Common myeloid progenitor, CD34-positive (primary cell): Measurements from ENCODE around the gene EXD3.

ENCODE experiments used
- CTCF ChIA-PET: fragments of 350-600 bp; sonication (Branson Sonifier 250); formaldehyde crosslinking; loops from one replicate; lab custom pipeline; 2021; ENCODE audit warnings: antibody characterized with exemption; lab: Charles Lee
- POLR2A ChIA-PET: fragments of 350-600 bp; sonication (Branson Sonifier 250); formaldehyde crosslinking; loops from one replicate; lab custom pipeline; 2021; ENCODE audit warnings: antibody characterized with exemption; lab: Charles Lee
- DNase-seq, 3 donors: peaks; one replicate each; pipeline versions ENCODE4 v3.0.0 to v3.0.0-alpha.2; 2013
- H3K27ac ChIP-seq, 2 experiments: 1 replicate in 1 of 2; 2 replicates in 1 of 2; pipeline ENCODE4 v1.7.0; 2013; ENCODE audit warnings: inconsistent platforms in 2 of 2, low read length in 2 of 2, mild to moderate bottlenecking in 2 of 2, low read depth in 1 of 2, moderate library complexity in 1 of 2; ENCODE audit not compliant: severe bottlenecking in 2 of 2, insufficient read depth in 1 of 2, poor library complexity in 1 of 2
- H3K27me3 ChIP-seq, 5 experiments: replicated peaks in 2 of 5; 1 replicate in 3 of 5; 2 replicates in 2 of 5; pipeline versions ENCODE4 v1.6.1 to v1.7.0; 2013; ENCODE audit warnings: low read length in 4 of 5, mild to moderate bottlenecking in 2 of 5, moderate library complexity in 2 of 5, inconsistent platforms in 1 of 5; ENCODE audit not compliant: insufficient read depth in 5 of 5, control insufficient read depth in 4 of 5
- H3K36me3 ChIP-seq, 4 experiments: 1 replicate in 2 of 4; 2 replicates in 2 of 4; pipeline versions ENCODE4 v1.6.1 to v1.7.0; 2013; ENCODE audit warnings: low read length in 3 of 4, control low read depth in 1 of 4, mild to moderate bottlenecking in 1 of 4; ENCODE audit not compliant: control insufficient read depth in 4 of 4, insufficient read depth in 4 of 4
- H3K4me1 ChIP-seq, 4 experiments: 1 replicate in 3 of 4; 2 replicates in 1 of 4; pipeline versions ENCODE4 v1.6.1 to v1.7.1; 2013; ENCODE audit warnings: low read length in 3 of 4, mild to moderate bottlenecking in 3 of 4, control low read depth in 1 of 4, inconsistent platforms in 1 of 4, moderate library complexity in 1 of 4; ENCODE audit not compliant: control insufficient read depth in 4 of 4, insufficient read depth in 4 of 4; ENCODE audit errors: control extremely low read depth in 1 of 4
- H3K4me3 ChIP-seq, 7 experiments: 1 replicate in 4 of 7; 2 replicates in 3 of 7; pipeline versions ENCODE4 v1.5.1 to v1.7.0; 2013; ENCODE audit warnings: mild to moderate bottlenecking in 7 of 7, low read length in 6 of 7, moderate library complexity in 6 of 7, inconsistent platforms in 2 of 7, low read depth in 2 of 7, control low read depth in 1 of 7; ENCODE audit not compliant: insufficient read depth in 4 of 7, control insufficient read depth in 1 of 7; ENCODE audit errors: extremely low read depth in 1 of 7
- H3K9me3 ChIP-seq, 5 experiments: 1 replicate in 4 of 5; 2 replicates in 1 of 5; pipeline versions ENCODE4 v1.6.1 to v1.7.1; 2013; ENCODE audit warnings: low read length in 4 of 5, mild to moderate bottlenecking in 2 of 5, inconsistent platforms in 1 of 5, low read depth in 1 of 5, moderate library complexity in 1 of 5; ENCODE audit not compliant: control insufficient read depth in 4 of 5, insufficient read depth in 2 of 5; ENCODE audit errors: control extremely low read depth in 1 of 5
- WGBS: methylation state at CpG from one replicate; pipeline ENCODE4 v1.1.5; 2013; ENCODE audit not compliant: insufficient coverage; 5-methylcytosine and 5-hydroxymethylcytosine counted together

Gene EXD3

DNA sequence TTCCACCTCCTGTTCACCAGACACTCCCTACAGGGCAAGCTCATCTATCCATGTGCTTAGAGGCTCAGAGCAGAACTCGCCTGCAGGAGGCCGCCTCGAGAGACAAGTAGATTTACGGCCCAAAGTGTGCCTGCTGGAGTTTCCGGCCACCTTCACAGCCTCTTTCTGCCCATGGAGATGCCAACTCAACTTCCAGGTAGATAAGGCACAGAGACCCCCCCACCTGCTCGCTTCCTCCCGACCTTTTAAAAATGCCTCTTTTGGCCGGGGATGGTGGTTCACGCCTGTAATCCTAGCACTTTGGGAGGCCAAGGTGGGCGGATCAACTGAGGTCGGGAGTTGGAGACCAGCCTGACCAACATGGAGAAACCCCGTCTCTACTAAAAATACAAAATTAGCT is 46.6 kb downstream of the EXD3 start:
- DNase-seq: no peak

DNA sequence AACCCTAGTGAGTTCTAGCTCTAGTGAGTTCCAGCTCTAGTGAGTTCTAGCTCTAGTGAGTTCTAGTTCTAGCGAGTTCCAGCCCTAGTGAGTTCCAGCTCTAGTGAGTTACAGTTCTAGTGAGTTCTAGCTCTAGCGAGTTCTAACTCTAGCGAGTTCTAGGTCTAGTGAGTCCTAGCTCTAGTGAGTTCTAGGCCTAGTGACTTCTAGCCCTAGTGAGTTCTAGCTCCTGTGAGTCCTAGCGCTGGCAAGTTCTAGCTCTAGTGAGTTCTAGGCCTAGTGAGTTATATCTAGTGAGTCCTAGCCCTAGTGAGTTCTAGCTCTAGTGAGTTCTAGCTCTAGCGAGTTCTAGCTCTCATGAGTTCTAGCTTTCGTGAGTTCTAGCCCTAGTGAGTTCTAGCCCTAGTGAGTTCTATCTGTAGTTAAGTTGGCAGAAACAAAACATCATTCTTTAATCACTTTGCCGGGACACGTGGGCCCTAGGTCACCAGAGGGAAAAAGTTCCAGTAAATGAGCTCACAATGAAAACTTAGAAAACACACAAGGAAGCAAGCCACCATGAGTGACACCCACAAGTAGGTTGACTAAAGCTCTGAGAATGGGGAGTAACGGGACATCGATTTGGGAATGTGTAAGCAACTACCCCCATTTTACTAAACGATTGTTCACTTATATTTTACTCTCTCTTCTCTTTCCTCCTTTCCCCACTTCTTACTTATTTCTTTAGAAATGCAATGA is 47.5 kb downstream of the EXD3 start:
- no peak overlapping the region for H3K4me3 ChIP-seq
- DNase-seq: no peak
- 99% methylated on average over 9 of the region's 11 CpGs for WGBS
- H3K36me3 ChIP-seq: peaks cover 0 to 5% (median 1%) of the 10 kb centered on the region in 4 experiments
- H3K4me1 ChIP-seq: no peaks in the 10 kb centered on the region
- ChIA-PET POLR2A (no interaction called here), CTCF (no interaction called here)
- H3K27ac ChIP-seq: no peak overlapping the region
- H3K9me3 ChIP-seq: peaks cover 0 to 9% (median 3%) of the 10 kb centered on the region in 5 experiments
- no peaks in the 10 kb centered on the region for H3K27me3 ChIP-seq

More for the DNA sequence above, 46.6 kb downstream of the EXD3 start:
- POLR2A ChIA-PET: no interaction called here
- Histone ChIP-seq H3K9me3 (peaks cover 0 to 9% (median 3%) of the 10 kb centered on the region in 5 experiments), H3K4me1 (no peaks in the 10 kb centered on the region), H3K4me3 (no peak overlapping the region), H3K36me3 (peaks cover 0 to 5% (median 1%) of the 10 kb centered on the region in 4 experiments), H3K27ac (no peak overlapping the region), H3K27me3 (no peaks in the 10 kb centered on the region)
- WGBS: 87% methylated on average over 9 of the region's 12 CpGs
- CTCF ChIA-PET: no interaction called here

DNA sequence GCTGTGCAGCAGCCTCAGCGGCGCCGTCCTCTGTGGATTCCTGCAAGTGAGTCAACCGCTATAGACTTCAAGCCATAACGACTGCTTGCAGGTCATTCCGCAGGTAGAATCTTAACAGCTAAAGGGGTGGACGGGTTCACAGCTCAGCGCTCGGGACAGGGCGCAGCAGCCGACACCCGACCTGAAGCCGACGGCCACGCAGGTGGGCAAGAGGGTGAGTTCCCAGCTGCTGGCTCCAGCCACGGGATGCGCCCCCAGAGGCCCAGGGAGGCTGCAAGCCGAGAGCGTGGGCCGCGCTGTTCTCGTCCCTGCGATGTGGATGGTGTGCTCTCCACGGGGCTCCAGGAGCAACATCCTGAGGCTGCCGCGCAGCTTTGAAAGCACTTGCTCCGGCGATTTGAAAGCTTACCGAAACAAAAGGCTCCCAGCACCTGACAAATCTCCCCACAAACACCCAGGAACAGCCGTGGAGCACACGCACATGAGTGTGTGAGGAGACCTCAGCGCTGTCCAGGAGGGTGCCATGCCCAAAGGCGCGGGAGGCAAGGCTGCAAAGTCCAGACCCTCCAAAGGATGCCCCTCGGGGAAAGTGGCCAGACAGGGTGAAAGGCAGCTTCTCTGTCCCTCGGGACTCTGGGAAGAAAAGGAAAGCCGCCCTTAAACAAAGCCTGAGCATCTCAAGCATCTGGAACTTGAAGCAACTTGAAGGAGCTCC is 48.7 kb downstream of the EXD3 start:
- CTCF ChIA-PET: no interaction called here
- Histone ChIP-seq H3K27me3 (no peaks in the 10 kb centered on the region), H3K36me3 (peaks cover 0 to 2% (median under 1%) of the 10 kb centered on the region in 4 experiments), H3K4me1 (no peaks in the 10 kb centered on the region), H3K4me3 (no peak overlapping the region), H3K27ac (no peak overlapping the region), H3K9me3 (peaks cover 0 to 3% (median 2%) of the 10 kb centered on the region in 5 experiments)
- DNase-seq: no peak
- POLR2A ChIA-PET: no interaction called here
- 96% methylated on average over 30 of the region's 37 CpGs for WGBS

DNA sequence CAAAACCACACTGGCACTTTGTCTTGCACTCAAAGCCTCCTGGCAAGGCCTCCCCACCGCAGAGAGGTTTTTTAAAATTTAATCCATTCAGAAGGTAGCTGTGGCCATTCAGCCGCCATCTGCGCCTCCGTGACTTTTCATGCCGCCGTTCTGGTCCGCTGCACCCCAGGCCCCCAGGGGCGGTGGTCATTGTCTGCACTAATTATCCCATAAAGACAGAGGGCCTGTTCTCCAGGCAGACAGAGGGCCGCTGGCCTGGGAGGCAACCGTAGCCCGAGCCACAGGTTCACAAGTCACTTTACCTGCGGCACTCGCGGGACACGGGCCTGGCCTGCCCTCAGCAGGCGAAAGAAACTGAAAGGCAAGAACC is 49.4 kb downstream of the EXD3 start:
- WGBS: 98% methylated on average over 16 of the region's 16 CpGs
- Histone ChIP-seq H3K27me3 (no peaks in the 10 kb centered on the region), H3K36me3 (peaks cover 0 to 2% (median 0%) of the 10 kb centered on the region in 4 experiments), H3K9me3 (peaks cover 0 to 3% (median 0%) of the 10 kb centered on the region in 5 experiments), H3K4me3 (no peak overlapping the region), H3K27ac (no peak overlapping the region), H3K4me1 (no peaks in the 10 kb centered on the region)
- ChIA-PET CTCF (no interaction called here), POLR2A (no interaction called here)
- DNase-seq: no peak

DNA sequence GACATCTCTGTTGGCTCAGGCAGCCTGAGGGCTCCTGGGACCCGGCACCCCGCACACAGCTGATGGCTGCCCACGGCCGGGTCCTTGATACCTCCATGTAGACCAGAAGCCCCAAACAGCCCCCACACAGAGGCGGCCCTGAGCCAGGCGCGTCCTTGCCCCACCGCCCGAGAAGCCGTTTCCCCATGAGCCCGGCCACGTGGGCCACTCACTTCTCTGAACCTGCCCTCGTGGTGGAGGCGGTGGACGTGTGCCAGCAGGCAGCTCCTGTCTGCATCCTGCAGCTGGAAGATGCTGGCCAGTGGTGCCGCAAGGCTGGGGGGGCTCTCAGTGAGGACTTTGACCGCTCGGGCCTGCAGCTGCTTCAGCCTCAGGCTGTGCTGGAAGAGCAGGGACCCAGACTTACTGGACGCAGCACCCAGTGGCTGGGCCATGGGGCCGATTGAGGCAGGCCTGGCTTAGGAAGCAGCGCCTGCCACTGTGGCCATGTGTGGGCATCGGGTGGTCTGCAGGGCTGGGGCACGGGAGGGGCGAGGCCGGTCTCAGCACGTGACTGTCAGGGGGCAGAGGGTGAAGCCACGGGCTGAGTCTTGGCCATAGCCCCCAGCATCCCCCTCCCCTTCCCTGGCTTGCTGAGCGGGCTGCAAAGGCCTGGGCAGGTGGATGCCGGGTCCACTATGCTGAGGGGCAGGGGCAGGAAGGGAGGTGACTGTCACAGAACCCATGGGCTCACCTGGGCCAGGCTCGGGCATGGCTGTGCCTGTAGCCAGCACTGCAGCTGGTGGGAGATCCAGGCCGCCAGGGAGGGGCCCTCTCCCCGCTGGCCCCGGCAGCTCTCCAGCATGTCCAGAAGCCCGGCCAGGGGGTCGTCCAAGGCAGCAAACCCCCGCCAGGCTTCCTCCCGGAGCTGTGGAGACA is 50.0 kb downstream of the EXD3 start:
- WGBS: 94% methylated on average over 30 of the region's 37 CpGs
- Histone ChIP-seq H3K4me1 (no peaks in the 10 kb centered on the region), H3K9me3 (peaks cover 0 to 3% (median 0%) of the 10 kb centered on the region in 5 experiments), H3K4me3 (no peak overlapping the region), H3K36me3 (peaks cover 0 to 2% (median 0%) of the 10 kb centered on the region in 4 experiments), H3K27ac (no peak overlapping the region), H3K27me3 (no peaks in the 10 kb centered on the region)
- ChIA-PET CTCF (no interaction called here), POLR2A (no interaction called here)
- no peak for DNase-seq

DNA sequence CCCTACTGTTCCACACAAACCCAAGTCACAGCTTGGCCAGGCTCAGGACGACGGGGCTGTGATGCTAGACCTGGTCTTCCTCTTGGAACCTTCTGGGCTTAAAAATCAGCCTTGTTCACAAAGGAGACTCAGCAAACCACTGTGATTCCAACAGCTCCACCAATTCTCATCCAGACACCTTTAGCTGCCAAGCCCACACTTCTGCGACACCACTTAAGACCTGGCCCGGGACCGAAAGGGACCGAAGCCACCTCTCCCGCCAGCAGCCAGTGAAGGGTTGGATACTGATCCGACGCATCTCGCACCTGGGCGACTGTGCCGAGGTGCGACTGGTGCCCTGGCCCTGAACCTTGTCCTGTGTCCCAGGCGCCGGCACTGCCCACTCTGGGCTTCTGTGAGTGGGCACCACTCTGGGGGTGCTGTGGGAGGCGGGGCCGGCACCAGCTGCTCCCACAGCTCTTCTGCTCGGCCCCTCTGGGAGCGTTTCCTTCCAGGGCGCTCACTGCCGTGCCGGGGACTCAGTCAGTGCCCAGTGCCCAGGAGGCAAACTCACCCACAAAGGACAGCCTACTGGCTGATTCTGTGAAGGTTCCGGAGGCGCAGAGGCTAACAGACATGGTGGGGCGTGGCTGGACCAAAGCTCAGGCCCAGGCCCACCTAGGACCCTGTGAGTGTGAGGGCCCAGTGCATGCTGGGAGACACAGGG is 50.9 kb downstream of the EXD3 start:
- Histone ChIP-seq H3K36me3 (peaks cover 0 to 2% (median 0%) of the 10 kb centered on the region in 4 experiments), H3K4me1 (no peaks in the 10 kb centered on the region), H3K27me3 (no peaks in the 10 kb centered on the region), H3K27ac (no peak overlapping the region), H3K4me3 (no peak overlapping the region), H3K9me3 (peaks cover 0 to 3% (median 0%) of the 10 kb centered on the region in 5 experiments)
- ChIA-PET CTCF (no interaction called here), POLR2A (no interaction called here)
- no peak for DNase-seq
- 97% methylated on average over 22 of the region's 25 CpGs for WGBS
